Loucy (cell line): ENCODE data around the gene CASK.

Source experiments
- H2AFZ ChIP-seq: fragments of 200-600 bp; sonication (generic); 2 replicates; pipeline ENCODE4 v1.6.0; 2016; ENCODE audit warnings: antibody characterized with exemption, mild to moderate bottlenecking, low read length, moderate library complexity
- H3F3A ChIP-seq: fragments of 200-600 bp; 2 replicates; pipeline ENCODE4 v1.6.0; 2016; ENCODE audit warnings: antibody characterized with exemption, low read depth, mild to moderate bottlenecking
- H3K27me3 ChIP-seq: fragments of 200-600 bp; sonication (generic); 2 replicates; pipeline ENCODE4 v1.6.1; 2014; ENCODE audit warnings: low read length, mild to moderate bottlenecking; ENCODE audit not compliant: insufficient read depth, poor library complexity, severe bottlenecking
- H3K36me3 ChIP-seq: fragments of 200-600 bp; sonication (generic); 2 replicates; pipeline ENCODE4 v1.6.1; 2016; ENCODE audit warnings: low read length; ENCODE audit not compliant: insufficient read depth
- H3K4me1 ChIP-seq: fragments of 200-600 bp; sonication (generic); 2 replicates; pipeline ENCODE4 v1.5.1; 2014; ENCODE audit warnings: low read length, mild to moderate bottlenecking; ENCODE audit not compliant: insufficient read depth, poor library complexity, severe bottlenecking
- H3K4me2 ChIP-seq: fragments of 200-600 bp; sonication (generic); 2 replicates; pipeline ENCODE4 v1.6.0; 2014; ENCODE audit warnings: antibody characterized with exemption, low read length, low read depth, mild to moderate bottlenecking; ENCODE audit not compliant: poor library complexity, severe bottlenecking
- H3K4me3 ChIP-seq: fragments of 200-600 bp; sonication (generic); 2 replicates; pipeline ENCODE4 v1.5.1; 2014; ENCODE audit warnings: low read length, mild to moderate bottlenecking, mixed read lengths; ENCODE audit not compliant: poor library complexity, severe bottlenecking
- H3K79me2 ChIP-seq: fragments of 200-600 bp; sonication (generic); 2 replicates; pipeline ENCODE4 v1.6.1; 2014; ENCODE audit warnings: low read length; ENCODE audit not compliant: insufficient read depth
- H3K9ac ChIP-seq: fragments of 200-600 bp; sonication (generic); 2 replicates; pipeline ENCODE4 v1.6.0; 2014; ENCODE audit warnings: mild to moderate bottlenecking, low read depth, low read length, moderate library complexity; ENCODE audit not compliant: poor library complexity, severe bottlenecking
- H3K9me2 ChIP-seq: fragments of 200-600 bp; sonication (generic); replicated peaks from 2 replicates; pipeline ENCODE4 v1.6.1; 2016; ENCODE audit warnings: low read depth, low read length, mixed read lengths
- H3K9me3 ChIP-seq: fragments of 200-600 bp; sonication (generic); 2 replicates; pipeline ENCODE4 v1.6.1; 2014; ENCODE audit warnings: mild to moderate bottlenecking, antibody characterized with exemption, low read length, low read depth; ENCODE audit not compliant: insufficient read depth
- H4K20me1 ChIP-seq: fragments of 200-600 bp; sonication (generic); 2 replicates; pipeline ENCODE4 v1.6.0; 2014; ENCODE audit warnings: antibody characterized with exemption, low read length, mild to moderate bottlenecking; ENCODE audit not compliant: insufficient read depth, poor library complexity, severe bottlenecking
- EZH2phosphoT487 ChIP-seq: fragments of 200-600 bp; IDR thresholded peaks from 2 replicates; pipeline ENCODE4 v1.6.1; 2018; ENCODE audit warnings: antibody characterized with exemption, mild to moderate bottlenecking, moderate library complexity, borderline replicate concordance
- TF ChIP-seq, protein P1 (sequence below): fragments of 200-600 bp; sonication (generic); conservative IDR thresholded peaks from 2 replicates; pipeline ENCODE4 v1.5.1; 2014; ENCODE audit warnings: mild to moderate bottlenecking, antibody characterized with exemption, low read length

CASK gene

DNA sequence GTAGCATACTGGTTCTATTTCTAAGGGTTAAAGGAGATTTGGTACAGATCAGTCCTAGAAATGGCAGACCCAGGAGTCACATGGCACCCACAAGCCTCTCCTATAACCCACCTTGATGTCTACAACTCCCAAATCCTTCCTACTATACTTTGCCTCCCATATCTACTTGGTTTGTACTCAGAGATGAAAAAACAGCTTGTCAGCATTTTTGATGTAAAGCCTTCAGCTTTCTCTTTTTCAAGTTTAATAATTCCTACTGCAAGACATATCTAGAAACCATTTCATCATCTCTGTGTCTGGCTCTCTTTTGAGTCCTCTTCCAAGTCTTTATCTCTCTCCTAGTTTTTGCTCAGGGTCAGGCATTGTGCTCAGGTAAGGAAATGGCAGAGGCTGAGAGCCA lies 393.3 kb downstream of the CASK start:
- Histone ChIP-seq H3K27me3 (no peaks in the 10 kb centered on the region), H3K4me3 (no peak overlapping the region), H3K36me3 (peaks cover 23% of the 10 kb centered on the region; the same call in 1 of the 2 replicates), H3K79me2 (no peaks in the 10 kb centered on the region), H4K20me1 (no peaks in the 10 kb centered on the region), H3K9me3 (no peaks in the 10 kb centered on the region), H3K4me1 (no peaks in the 10 kb centered on the region), H3K4me2 (no peak overlapping the region), H3K9me2 (no peaks in the 10 kb centered on the region), H3F3A (no peaks in the 10 kb centered on the region), H3K9ac (no peak overlapping the region), H2AFZ (no peak overlapping the region)
- no peak for TF ChIP-seq EZH2phosphoT487
- TF ChIP-seq, protein P1, sequence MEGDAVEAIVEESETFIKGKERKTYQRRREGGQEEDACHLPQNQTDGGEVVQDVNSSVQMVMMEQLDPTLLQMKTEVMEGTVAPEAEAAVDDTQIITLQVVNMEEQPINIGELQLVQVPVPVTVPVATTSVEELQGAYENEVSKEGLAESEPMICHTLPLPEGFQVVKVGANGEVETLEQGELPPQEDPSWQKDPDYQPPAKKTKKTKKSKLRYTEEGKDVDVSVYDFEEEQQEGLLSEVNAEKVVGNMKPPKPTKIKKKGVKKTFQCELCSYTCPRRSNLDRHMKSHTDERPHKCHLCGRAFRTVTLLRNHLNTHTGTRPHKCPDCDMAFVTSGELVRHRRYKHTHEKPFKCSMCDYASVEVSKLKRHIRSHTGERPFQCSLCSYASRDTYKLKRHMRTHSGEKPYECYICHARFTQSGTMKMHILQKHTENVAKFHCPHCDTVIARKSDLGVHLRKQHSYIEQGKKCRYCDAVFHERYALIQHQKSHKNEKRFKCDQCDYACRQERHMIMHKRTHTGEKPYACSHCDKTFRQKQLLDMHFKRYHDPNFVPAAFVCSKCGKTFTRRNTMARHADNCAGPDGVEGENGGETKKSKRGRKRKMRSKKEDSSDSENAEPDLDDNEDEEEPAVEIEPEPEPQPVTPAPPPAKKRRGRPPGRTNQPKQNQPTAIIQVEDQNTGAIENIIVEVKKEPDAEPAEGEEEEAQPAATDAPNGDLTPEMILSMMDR: no peak

DNA sequence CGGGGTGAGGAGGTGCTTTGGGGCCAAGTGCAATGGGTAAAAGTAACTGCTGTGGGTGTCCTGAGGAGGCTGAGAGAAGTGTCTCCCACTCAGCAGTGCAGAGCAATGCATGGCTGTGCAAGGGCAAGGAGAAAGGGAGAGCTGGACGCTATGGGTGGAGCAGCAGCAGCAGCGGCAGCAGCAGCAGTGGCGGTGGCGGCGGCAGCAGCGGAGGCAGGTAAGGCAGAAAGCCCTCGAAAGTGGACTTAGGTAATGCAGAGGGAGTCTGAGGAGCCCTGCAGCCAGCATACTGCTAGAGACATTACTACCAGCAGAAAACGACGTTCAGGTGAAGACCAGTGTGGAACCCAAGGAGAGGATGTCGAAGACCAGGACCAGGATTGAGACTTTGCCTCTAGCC lies 394.1 kb downstream of the CASK start:
- Histone ChIP-seq H3K4me3 (no peak overlapping the region), H3K9me3 (no peaks in the 10 kb centered on the region), H3F3A (no peaks in the 10 kb centered on the region), H3K9me2 (no peaks in the 10 kb centered on the region), H4K20me1 (no peaks in the 10 kb centered on the region), H3K9ac (no peak overlapping the region), H3K4me2 (no peak overlapping the region), H3K4me1 (no peaks in the 10 kb centered on the region), H2AFZ (no peak overlapping the region), H3K36me3 (peaks cover 23% of the 10 kb centered on the region; the same call in 1 of the 2 replicates), H3K79me2 (no peaks in the 10 kb centered on the region), H3K27me3 (no peaks in the 10 kb centered on the region)
- TF ChIP-seq EZH2phosphoT487: no peak
- TF ChIP-seq, protein P1: no peak

DNA sequence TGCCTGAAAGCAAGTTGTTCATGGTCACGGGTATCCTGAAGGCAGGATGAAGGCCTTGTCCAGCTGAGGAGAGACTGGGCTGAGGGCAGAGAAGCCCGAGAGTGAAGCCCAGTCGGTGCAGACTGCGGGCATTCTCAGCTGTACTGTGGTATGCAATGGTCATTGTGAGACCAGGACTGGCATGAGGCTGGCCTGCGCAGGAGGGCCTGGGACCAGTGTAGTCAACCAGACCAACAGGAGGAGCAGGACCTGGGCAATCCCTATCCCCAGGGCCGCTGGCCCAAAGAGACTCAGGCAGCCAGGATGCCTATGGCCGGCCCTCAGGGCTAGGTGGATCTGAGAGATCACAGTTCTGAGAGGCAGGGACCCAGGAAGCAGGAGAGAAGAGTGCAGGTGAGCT lies 394.6 kb downstream of the CASK start:
- H3K4me3 ChIP-seq: no peak overlapping the region

More for the DNA sequence above, 394.6 kb downstream of the CASK start:
- peaks cover 23% of the 10 kb centered on the region; the same call in 1 of the 2 replicates for H3K36me3 ChIP-seq
- H3F3A ChIP-seq: no peaks in the 10 kb centered on the region
- no peaks in the 10 kb centered on the region for H4K20me1 ChIP-seq
- no peaks in the 10 kb centered on the region for H3K79me2 ChIP-seq
- H2AFZ ChIP-seq: no peak overlapping the region
- no peak overlapping the region for H3K4me2 ChIP-seq
- H3K4me1 ChIP-seq: no peaks in the 10 kb centered on the region
- H3K27me3 ChIP-seq: no peaks in the 10 kb centered on the region
- no peaks in the 10 kb centered on the region for H3K9me2 ChIP-seq
- TF ChIP-seq, protein P1: no peak
- TF ChIP-seq EZH2phosphoT487: no peak
- H3K9me3 ChIP-seq: no peaks in the 10 kb centered on the region
- no peak overlapping the region for H3K9ac ChIP-seq
